ENCODE results near the gene POU2F2. TPM values are rescaled to one million over a fixed set of nuclear protein-coding genes. Genes with fewer than 3 reads are reported as not detected.

The POU2F2 gene
- total and polyA plus RNA-seq, 9 of the 15 experiments (the other 6 are each of a cell fraction or from before 2014, with no cell fraction given) = 0.03 to 0.68 (median 0.14) TPM

DNA sequence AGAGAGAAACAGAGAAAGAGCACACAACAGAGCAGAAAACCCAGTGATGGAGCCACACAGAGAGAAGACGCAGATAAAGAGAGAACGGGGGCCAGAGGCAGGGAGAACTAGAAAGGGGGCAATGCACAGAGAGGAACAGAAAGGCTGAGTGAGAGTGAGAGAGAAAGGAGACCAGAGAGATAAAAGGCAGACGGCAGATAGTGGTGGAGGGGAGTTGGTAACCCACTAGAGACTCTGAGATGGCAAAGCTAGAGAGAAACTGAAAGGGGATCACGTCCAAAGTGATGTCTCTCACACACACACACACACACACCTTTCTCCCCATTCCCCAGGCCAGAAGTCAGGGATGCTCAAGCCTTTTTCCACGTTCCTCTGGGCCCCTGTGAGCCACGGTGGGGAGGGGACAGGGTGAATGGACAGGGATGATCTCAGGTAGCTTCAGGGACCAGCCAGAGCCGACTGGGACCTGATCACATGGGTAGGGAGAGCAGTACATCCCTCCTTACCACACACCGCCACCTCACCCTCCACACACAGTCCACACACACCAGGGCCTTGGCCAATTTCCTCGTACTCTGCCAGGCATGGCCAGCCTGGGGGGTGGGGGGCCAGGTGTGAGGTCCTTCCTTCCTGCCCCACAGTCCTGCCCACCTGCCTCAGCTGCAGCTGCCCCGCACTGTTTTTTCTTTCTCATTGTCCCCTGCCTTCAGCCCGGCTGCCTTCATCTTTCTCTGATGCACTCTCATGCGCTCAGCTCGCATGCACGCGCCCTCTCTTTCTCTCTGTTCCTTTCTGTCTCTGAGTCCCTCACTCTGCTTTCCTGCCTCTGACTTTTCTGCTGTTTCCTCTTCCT, 22.5 kb upstream of the POU2F2 start:
- Histone ChIP-seq H3K79me2 (ENCODE audit: control insufficient read depth, insufficient read depth, low read length) (no peaks in the 10 kb centered on the region), H3K9me1 (ENCODE audit: control insufficient read depth, insufficient read depth, low read length) (no peaks in the 10 kb centered on the region), H3K4me3 (no peak overlapping the region), H3K27me3 (ENCODE audit: control insufficient read depth in 2 of 2, insufficient read depth in 2 of 2, low read length in 2 of 2) (peaks cover 32 to 69% of the 10 kb centered on the region in 2 experiments), H3K4me1 (replicated peaks in 1 of 2; ENCODE audit: control insufficient read depth in 2 of 2, insufficient read depth in 2 of 2, low read length in 2 of 2) (no peaks in the 10 kb centered on the region; a peak in 1 of 5 replicates), H3K9me3 (replicated peaks; ENCODE audit: control insufficient read depth, insufficient read depth, low read depth, low read length) (no peaks in the 10 kb centered on the region), H3K4me2 (ENCODE audit: insufficient read depth, low read length) (no peak overlapping the region), H3K27ac (ENCODE audit: extremely low read depth, low read depth, low read length) (no peak overlapping the region), H3K9ac (ENCODE audit: insufficient read depth in 1 of 2, low read depth in 2 of 2, low read length in 2 of 2) (no peak overlapping the region), H3K36me3 (ENCODE audit: control insufficient read depth, insufficient read depth, low read length) (no peaks in the 10 kb centered on the region), H4K20me1 (replicated peaks; ENCODE audit: control insufficient read depth, insufficient read depth, low read length) (peaks cover 24% of the 10 kb centered on the region), H2AFZ (ENCODE audit: low read depth, low read length) (no peak overlapping the region)
- in situ Hi-C loops (cut with MboI) = no loop called here
- TF ChIP-seq FOXA3 (CRISPR knock-in tag; conservative IDR thresholded peaks at IDR 0.05 in 1 of 2, IDR thresholded peaks at IDR 0.05 in 1 of 2) (no peak), ZNF780A (CRISPR knock-in tag; IDR thresholded peaks at IDR 0.05) (no peak), ELK3 (CRISPR knock-in tag; IDR thresholded peaks at IDR 0.05) (no peak), HMGN3 (IDR thresholded peaks at IDR 0.05; ENCODE audit: borderline replicate concordance, extremely low read depth, insufficient read length, low read depth, low read length) (no peak), TAF7 (tag; IDR thresholded peaks at IDR 0.05) (no peak), CBFA2T2 (conservative IDR thresholded peaks at IDR 0.05) (no peak), NR1H2 (CRISPR knock-in tag; IDR thresholded peaks at IDR 0.05) (no peak), ZNF644 (tag; IDR thresholded peaks at IDR 0.05; ENCODE audit: low read depth) (no peak), HCFC1 (IDR thresholded peaks at IDR 0.05; ENCODE audit: low read depth, low read length) (no peak), ARID2 (IDR thresholded peaks at IDR 0.05) (no peak), CHD1 (IDR thresholded peaks at IDR 0.05; ENCODE audit: low read length) (no peak), DMBX1 (CRISPR knock-in tag; IDR thresholded peaks at IDR 0.05; ENCODE audit: borderline replicate concordance) (no peak)
- DNase-seq (ENCODE audit: extremely low read depth in 1 of 4, low spot score in 3 of 4) (no peak), ATAC-seq (no peak), FAIRE-seq (no peak)
- intact Hi-C loops (cut with micrococcal nuclease) = no loop called here
- ChIA-PET CTCF (ENCODE audit: low intra/inter-chr PET ratio) (no interaction called here), POLR2A (no interaction called here)
- no TSS peak for BruUV-seq (replicated peaks)
- WGBS (ENCODE audit: insufficient coverage, low coverage, missing lambda C conversion rate) = 4% methylated on average over 15 of the region's 15 CpGs

Data from K562 (cell line).